Measurements from ENCODE around the gene ACADM.
"Not testable (repeated sequence)": the region's sequence is repeated elsewhere in the genome, so short reads cannot be mapped to it uniquely, and the experiment has no call there.

The ACADM gene

DNA sequence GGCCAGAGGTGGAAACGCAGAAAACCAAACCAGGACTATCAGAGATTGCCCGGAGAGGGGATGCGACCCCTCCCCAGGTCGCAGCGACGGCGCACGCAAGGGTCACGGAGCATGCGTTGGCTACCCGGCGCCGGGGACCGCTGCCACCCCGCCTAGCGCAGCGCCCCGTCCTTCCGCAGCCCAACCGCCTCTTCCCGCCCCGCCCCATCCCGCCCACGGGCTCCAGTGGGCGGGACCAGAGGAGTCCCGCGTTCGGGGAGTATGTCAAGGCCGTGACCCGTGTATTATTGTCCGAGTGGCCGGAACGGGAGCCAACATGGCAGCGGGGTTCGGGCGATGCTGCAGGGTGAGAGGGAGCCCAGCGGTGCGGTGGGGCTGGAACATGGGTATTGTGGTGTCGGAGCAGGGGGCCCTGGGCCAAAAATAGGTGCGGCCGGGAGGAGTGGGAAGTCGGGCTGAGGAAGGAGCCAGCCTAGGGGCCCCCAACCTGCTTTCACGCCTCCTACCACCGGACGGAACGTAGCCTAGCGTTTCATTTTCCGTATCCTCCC is at the start of gene ACADM:
ACADM (plus strand) TSS at position 238 of the 551 bp plus-strand sequence; CDS start at position 317, 79 bp downstream.
- in situ Hi-C loops (cut with MboI; ENCODE audit: low sequenced_read_pairs): no loop called here

DNA sequence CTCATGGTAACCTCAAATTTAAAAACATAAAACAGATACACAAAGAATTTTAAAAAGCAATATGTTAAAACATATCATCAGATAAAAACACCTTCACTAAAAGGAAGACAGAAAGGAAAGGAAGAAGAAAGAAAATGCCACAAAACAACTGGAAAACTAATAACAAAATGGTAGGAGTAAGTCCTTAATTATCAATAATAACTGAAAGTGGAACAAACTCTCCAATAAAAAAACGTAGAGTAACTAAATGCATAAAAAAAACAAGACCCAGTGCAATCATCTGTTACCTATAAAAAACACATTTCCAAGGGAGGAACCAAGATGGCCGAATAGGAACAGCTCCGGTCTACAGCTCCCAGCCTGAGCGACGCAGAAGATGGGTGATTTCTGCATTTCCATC is 47.1 kb upstream of the ACADM start:
- in situ Hi-C loops (cut with MboI; ENCODE audit: low sequenced_read_pairs): no loop called here

DNA sequence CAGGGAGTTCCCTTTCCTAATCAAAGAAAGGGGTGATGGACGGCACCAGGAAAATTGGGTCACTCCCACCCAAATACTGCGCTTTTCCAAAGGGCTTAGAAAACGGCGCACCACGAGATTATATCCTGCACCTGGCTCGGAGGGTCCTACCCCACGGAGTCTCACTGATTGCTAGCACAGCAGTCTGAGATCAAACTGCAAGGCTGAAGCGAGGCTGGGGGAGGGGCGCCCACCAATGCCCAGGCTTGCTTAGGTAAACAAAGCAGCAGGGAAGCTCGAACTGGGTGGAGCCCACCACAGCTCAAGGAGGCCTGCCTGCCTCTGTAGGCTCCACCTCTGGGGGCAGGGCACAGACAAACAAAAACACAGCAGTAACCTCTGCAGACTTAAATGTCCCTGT is 46.5 kb upstream of the ACADM start:
- in situ Hi-C loops (cut with MboI; ENCODE audit: low sequenced_read_pairs): not testable (repeated sequence)

DNA sequence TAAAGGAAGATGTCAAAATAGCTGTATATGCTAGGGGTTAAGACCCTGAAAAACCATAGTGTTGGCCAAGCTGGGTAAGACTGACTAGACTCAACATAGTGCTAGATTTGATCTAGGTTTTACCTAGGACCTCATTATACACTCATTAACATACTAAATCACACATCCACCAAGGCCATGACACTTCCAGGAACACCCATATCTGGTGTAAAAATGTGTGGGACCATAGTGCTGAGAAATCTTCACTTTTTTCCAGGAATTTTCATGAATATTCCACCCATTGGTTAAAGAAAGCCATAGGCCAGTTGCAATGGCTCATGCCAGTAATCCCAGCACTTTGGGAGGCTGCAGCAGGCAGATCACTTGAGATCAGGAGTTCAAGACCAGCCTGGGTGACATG is 34.0 kb upstream of the ACADM start:
- in situ Hi-C loops (cut with MboI; ENCODE audit: low sequenced_read_pairs): no loop called here

DNA sequence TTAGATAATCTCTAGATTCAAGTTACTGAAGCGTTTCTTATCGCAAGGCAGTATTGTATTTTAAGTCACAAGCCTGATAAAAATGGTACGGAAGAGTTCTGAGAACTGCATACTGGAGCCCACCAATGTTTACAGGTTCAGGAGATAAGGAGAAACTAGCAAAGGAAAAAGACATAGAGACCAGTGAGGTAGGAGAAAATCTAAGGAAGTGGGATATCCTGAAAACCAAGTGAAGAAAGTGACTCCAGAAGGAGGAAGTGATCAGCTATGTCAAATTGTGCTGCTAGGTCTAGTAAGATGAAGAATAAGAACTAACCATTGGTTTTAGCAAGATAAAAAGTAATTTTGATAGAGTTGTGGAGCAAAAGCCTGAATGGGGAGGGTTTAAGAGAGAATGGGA is 31.0 kb upstream of the ACADM start:
- in situ Hi-C loops (cut with MboI; ENCODE audit: low sequenced_read_pairs): no loop called here

DNA sequence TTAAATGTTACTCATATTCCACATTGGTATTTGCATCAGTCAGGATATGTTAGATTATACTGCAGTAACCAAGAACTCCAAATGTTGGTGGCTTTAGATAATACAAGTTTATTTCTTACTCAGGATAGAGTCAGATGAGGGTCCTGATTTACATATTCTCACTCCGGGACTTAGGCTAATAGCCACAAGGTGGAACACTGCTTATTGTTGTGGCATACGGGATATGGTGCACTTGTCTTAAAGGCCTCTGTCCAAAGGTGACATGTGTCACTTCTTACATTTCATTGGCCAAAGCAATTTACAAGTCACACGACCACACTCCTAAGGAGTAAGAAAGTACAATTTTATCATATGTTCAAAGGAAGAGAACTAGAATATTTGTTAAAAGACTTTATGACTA is 28.5 kb upstream of the ACADM start:
- in situ Hi-C loops (cut with MboI; ENCODE audit: low sequenced_read_pairs): no loop called here

DNA sequence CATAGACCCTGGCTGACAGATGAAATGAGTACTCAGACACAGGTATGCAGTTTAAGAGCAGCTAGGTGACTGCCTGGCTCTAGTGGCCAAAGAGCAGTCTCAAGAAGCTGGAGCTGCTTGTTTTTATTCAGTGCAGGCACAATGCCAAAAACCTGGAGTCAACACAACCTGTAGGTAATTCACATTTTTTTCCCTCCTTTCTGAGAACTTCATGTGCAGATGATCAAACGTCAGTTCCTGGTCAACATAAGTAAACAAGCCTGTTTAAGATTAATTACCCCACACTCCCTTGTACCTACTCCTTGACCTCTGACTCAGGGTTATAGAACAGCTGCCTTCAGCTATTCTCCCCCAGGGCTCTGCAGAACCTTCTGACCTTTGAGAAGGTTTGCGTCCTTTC is 17.3 kb upstream of the ACADM start:
- in situ Hi-C loops (cut with MboI; ENCODE audit: low sequenced_read_pairs): no loop called here

DNA sequence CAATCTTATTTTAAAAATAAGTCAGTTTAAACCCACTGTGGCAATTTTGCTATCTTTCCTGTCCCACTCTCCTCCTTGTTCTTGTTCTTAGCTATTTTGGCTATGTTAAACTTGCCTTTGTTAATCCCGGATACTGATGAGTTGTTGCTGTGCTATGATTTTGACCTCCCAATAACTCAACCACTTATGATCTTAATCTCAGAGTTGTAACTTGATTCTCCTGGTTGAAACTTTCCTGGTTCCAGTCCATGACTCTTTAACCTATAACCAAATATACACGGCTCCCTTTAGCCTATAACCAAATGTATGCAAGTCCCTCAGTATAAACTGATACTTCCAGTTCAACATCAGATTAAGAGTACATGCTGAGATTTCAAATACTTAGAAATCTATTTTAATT is 15.6 kb upstream of the ACADM start:
- in situ Hi-C loops (cut with MboI; ENCODE audit: low sequenced_read_pairs): no loop called here

DNA sequence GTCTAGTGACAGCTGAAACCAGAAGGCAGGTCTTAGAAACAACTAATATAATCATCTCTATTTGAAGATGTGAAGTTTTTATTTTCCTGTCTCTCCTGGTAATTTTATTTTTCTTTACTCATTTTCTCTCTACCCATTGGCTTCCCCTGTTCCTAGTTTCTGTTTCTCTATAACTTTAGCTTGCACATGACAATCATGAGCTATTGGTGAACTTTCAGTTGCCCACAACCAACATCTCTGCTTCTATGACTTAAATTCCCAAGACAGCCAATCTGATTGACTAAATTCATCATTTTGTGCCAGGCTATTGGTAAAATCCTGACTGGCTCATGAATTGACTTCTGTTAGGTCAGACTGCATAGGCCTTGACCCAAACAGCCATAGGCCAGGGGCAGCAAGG is 13.7 kb upstream of the ACADM start:
- in situ Hi-C loops (cut with MboI; ENCODE audit: low sequenced_read_pairs): no loop called here

DNA sequence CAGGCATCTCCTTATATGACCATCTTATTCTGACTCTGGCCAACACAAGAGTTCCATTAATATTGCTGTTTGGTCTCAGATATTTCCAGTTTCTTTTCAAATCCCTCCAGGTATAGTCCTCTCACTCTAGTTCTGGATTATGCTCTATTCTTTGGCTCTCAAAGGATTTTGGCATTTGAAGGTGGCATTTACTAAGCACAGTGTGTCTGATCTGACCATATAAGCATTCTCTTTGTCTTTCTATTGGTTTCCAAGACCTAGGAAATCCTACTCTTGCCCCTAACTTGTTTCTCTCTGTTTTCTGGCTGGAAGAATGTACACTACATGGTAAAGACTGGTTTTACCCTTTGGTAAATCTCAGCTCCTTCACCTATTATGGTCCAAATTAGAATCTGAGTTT is 12.7 kb upstream of the ACADM start:
- in situ Hi-C loops (cut with MboI; ENCODE audit: low sequenced_read_pairs): no loop called here

DNA sequence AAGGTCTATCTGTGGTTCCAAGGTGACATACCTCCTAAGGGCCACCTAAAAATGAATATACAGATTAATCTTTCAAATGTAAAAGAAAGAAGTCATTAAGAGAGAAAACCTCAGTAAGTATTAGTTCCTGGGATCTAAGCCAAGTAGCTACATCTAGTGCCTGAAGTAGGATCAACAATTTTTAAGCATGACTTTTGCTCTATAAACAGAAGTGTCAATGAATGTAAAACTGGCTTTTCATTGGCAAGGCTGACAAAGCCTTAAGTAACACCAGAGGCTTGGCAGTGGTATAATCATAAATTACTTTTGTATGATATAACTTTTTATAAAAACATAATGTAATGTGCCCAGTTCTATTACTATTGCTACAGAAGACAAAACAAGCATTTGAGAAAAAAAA is 12.2 kb upstream of the ACADM start:
- in situ Hi-C loops (cut with MboI; ENCODE audit: low sequenced_read_pairs): no loop called here

DNA sequence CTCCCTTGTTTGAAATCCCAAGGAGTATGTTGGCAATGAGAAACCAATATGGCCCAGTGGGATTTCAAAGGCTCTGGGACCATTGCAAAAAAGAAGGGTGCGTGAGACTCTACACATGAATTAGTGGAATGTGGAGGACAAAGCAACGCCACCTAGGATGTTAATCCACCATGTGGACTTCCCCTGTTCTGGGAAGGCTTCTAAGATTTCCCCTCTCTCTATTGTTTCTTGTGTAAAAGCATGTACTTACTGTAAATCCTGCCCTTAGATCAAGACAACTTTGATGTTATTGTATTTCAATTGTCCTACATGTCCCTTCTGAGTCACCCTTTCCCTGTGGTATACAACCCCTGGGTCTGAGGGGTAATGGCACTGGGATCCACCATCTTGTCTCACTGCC is 4.7 kb upstream of the ACADM start:
- in situ Hi-C loops (cut with MboI; ENCODE audit: low sequenced_read_pairs): no loop called here

DNA sequence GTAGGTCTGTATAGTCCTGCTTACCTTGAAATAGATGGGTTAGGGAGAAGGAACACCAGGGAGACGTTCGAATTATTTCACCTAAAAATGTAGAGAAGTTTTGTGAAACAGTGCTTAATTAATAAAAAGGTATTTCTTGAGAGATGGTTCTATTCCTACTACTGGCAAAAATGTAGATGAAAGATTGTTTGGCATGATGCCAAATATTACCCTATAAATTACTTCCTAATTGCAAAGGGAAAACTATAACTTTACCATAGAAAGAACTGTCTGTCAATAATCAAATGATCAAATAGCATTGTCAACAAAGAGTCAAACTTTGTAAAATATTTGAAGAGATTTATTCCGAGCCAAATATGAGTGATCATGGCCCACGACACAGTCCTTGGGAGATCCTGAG is 4.2 kb upstream of the ACADM start:
- in situ Hi-C loops (cut with MboI; ENCODE audit: low sequenced_read_pairs): no loop called here

DNA sequence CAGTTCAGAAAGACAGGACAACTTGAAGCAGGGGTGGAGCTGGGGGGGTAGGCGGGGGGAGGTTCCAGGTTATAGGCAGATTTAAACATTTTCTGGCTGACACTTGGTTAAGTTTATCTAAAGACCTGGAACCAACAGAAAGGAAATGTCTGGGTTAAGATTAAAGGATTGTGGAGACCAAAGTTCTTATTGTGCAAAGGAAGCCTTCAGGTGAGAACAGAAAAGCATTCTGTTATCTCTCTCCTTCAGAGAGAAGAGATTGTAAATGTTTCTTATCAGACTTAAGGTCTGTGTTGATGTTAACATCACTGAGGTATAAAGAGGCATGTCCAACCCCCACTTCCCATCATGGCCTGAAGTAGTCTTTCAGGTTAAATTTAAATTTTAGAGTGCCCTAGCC is 3.7 kb upstream of the ACADM start:
- in situ Hi-C loops (cut with MboI; ENCODE audit: low sequenced_read_pairs): no loop called here

DNA sequence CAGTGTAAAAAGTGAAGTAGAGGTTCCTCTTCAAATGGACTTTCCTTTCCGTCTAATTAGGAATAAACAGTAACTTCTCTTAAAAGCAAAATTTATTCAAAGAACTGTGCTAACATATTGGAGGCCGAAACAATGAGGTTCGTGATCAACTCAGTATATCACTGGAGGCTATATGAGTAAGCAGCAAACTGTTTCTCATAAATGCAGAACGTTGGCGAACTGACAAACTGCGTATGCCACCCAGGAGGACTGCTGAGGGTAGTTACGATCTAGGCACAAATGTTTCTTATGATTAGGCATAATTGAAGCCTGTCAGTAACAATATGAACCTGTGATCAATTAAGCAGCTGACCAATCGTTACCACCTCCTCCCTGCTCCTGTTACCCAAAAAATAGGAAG is 2.3 kb upstream of the ACADM start:
- in situ Hi-C loops (cut with MboI; ENCODE audit: low sequenced_read_pairs): not testable (repeated sequence)

DNA sequence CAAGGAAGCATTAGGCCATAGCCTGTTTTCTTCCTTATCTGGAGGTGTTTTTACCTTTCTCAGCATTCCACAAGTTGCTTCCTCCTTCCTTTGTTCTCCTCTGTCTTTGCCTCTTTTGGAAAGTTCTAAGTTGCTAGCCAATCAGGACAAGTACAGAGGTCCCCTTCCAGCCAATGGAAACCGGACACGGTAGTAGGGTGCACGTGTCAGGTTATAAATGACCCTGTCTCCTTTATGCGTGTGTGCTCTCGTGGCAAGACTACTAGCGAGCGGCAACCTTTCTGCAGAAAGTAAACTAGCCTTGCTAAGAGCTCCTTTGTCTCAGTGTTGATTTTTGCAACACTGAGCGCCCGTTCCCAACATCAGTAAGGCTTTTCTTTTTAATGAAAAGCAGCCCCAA is 1.5 kb upstream of the ACADM start:
- in situ Hi-C loops (cut with MboI; ENCODE audit: low sequenced_read_pairs): no loop called here

DNA sequence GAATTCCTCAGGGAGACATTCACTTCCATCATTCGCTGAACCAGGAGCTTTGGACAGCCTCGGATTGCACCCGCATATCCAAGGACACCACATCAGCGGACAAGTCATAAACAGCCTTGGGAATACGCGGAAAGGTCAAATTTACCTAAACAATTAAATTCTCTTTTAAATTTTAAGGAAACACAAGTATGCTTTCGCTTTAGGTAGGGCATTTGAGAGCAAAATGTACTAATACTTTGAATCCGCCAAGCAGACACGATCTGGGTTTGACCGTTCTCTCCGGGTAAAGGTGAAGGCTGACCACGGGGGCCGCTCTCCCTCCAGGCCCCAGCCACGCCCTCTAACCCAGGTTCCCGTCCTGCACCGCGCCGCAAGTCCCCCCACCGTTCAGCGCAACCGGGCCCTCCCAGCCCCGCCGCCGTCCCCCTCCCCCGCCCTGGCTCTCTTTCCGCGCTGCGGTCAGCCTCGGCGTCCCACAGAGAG is 479 bp upstream of the ACADM start:
- in situ Hi-C loops (cut with MboI; ENCODE audit: low sequenced_read_pairs): no loop called here

DNA sequence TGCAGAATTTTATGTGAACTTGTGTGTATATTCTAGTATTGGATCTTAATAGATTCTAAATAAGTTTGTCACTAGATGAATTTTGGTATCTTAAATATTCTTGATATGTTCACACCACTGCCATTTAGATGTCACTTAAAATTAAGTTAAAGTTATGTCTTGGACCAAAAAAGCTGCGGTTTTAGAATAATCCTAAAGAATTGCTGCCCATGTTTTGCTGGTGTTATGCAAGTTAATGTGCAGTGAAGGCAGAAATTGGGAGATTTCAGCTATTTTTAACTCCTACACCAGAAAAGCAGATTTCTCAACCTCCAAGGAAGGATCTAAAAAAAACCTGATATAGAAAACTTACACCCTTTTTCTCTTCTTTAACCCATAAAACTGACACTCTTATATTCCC is 757 bp downstream of the ACADM start:
- in situ Hi-C loops (cut with MboI; ENCODE audit: low sequenced_read_pairs): no loop called here

DNA sequence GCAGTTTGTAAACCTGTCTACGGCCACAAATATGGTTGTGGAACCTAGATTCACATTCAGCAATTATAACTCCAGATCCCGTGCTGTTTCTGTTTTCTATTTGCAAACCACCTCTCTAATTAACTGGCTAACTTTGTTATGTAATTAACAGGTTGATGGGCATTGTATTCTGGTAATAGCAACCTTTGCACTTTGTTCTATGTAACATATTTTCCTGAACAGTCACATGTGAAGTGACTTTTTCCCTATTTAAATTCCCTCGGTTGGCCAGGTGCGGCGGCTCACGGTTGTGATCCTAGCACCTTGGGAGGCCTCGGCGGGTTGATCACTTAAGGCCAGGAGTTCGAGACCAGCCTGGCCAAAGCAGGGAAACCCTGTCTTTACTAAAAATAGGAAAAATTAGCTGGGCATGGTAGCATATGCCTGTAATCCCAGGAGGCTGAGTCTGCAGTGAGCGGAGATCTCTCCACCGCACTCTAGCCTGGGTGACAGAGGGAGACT is 1.4 kb downstream of the ACADM start:
- in situ Hi-C loops (cut with MboI; ENCODE audit: low sequenced_read_pairs): no loop called here

DNA sequence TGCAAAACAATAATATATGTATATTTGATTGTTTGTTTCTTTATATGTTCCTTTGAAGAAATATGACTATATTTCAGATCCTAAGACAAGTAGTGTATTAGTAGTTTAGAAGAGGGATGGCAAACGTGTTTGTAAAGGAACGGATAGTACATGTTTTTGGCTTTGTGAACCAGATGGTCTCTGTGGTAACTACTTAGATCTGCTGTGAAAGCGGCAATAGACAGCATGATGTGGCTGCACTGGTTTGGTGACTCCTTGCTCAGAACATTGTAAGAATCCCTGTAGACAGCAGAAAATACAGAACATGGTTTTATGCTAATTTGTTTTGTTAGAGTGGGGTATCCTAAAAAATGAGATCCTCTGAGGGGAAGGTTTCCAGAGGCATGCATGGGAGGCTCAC is 3.1 kb downstream of the ACADM start:
- in situ Hi-C loops (cut with MboI; ENCODE audit: low sequenced_read_pairs): no loop called here

DNA sequence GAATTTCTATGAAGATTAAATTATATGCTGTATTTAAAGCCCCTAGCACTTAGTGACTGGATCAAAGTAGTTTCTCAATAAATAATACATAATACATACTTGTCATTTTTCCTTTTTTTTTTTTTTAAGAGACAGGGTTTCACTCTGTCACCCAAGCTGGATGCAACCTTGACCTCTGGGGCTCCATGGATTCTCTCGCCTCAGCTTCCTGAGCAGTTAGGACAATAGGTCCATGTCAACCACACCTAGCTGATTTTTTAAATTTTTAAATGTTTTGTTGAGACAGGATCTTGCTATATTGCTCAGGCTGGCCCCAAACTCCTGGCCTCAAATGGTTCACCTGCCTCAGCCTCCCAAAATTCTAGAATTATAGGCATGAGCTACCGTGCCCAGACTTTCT is 5.9 kb downstream of the ACADM start:
- in situ Hi-C loops (cut with MboI; ENCODE audit: low sequenced_read_pairs): no loop called here

DNA sequence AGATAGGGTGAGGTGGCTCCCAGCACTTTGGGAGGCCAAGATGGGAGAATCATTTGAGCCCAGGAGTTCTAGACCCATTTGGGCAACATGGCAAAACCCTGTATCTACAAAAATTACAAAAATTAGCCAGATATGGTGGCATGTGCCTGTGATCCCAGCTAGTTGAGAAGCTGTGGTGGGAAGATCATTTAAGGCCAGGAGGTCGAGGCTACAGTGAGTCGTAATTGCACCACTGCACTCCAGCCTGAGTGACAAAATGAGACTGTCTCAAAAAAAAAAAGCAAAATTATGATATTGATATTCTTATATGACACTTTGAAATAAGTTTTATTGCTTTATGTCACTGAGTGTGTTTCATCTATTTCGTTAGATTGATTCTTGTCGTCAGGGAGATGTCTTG is 7.4 kb downstream of the ACADM start:
- in situ Hi-C loops (cut with MboI; ENCODE audit: low sequenced_read_pairs): no loop called here

DNA sequence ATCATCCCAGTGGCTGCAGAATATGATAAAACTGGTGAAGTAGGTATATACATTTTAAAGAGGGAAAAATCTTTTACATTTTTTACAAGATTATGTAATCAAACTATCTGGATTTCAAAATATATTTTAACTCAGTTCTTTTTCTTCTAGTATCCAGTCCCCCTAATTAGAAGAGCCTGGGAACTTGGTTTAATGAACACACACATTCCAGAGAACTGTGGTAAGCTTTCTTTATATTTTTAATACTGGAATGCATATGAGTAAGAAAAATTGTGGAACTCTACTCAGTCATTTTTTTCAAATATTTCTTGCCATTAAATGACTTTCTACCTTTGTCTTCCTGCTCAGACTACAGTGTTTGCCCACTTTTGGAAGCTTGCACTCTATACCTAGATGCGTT is 8.2 kb downstream of the ACADM start:
- in situ Hi-C loops (cut with MboI; ENCODE audit: low sequenced_read_pairs): no loop called here

Data from HL-60/S4 treated with retinoic acid at 250 ng/mL for 4 days and 3 days (cell line).